KOPT-K1 (cell line): ENCODE results near the gene SCARB1.

Experiments
- H3K27ac ChIP-seq: fragments of 200-600 bp; sonication (generic); 2 replicates; pipeline ENCODE4 v1.5.1; 2016; ENCODE audit warnings: antibody characterized with exemption, mild to moderate bottlenecking, low read depth, low read length; ENCODE audit not compliant: poor library complexity, severe bottlenecking
- H3K36me3 ChIP-seq: fragments of 200-600 bp; sonication (generic); 2 replicates; pipeline ENCODE4 v1.5.1; 2017; ENCODE audit warnings: antibody characterized with exemption, mild to moderate bottlenecking, low read length, moderate library complexity; ENCODE audit not compliant: insufficient read depth
- H3K9me3 ChIP-seq: fragments of 200-600 bp; sonication (generic); 2 replicates; pipeline ENCODE4 v1.5.1; 2017; ENCODE audit warnings: antibody characterized with exemption, low read length, mild to moderate bottlenecking; ENCODE audit not compliant: insufficient read depth, poor library complexity, severe bottlenecking

The SCARB1 gene

GRCh38 chr12:124872068-124872719 is 8.5 kb upstream of the SCARB1 start:
- H3K9me3 ChIP-seq = no peaks in the 10 kb centered on the region
- H3K27ac ChIP-seq = no peak overlapping the region

DNA sequence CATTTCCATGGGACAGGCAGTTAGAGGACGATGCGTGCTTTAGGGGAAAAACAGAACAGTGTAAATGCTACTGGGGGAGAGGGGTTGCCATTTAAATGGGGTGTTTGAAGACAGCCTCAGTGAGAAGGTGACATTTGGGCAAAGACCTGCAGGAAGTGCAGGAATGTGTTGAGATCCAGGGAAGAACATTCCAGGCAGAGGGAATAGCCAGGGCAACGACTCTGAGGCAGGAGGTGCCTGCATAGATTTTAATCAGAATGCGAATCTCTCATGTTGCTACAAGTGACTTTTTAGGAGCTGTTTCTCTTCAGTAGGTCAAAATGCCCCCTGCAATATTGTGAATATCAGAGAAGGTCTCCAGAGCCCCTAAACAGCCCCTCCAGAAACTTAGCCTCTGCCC is 7.6 kb upstream of the SCARB1 start:
- Histone ChIP-seq H3K36me3 (no peaks in the 10 kb centered on the region), H3K9me3 (no peaks in the 10 kb centered on the region), H3K27ac (no peak overlapping the region)

More at GRCh38 chr12:124872068-124872719, 8.5 kb upstream of the SCARB1 start:
- H3K36me3 ChIP-seq = no peaks in the 10 kb centered on the region

- Histone ChIP-seq H3K36me3 (no peaks in the 10 kb centered on the region), H3K9me3 (no peaks in the 10 kb centered on the region), H3K27ac (no peak overlapping the region)
Observed at GRCh38 chr12:124870515-124870914, 6.9 kb upstream of the SCARB1 start.

- Histone ChIP-seq H3K36me3 (no peaks in the 10 kb centered on the region), H3K27ac (no peak overlapping the region), H3K9me3 (no peaks in the 10 kb centered on the region)
Observed at GRCh38 chr12:124869059-124869665, 5.5 kb upstream of the SCARB1 start.

DNA sequence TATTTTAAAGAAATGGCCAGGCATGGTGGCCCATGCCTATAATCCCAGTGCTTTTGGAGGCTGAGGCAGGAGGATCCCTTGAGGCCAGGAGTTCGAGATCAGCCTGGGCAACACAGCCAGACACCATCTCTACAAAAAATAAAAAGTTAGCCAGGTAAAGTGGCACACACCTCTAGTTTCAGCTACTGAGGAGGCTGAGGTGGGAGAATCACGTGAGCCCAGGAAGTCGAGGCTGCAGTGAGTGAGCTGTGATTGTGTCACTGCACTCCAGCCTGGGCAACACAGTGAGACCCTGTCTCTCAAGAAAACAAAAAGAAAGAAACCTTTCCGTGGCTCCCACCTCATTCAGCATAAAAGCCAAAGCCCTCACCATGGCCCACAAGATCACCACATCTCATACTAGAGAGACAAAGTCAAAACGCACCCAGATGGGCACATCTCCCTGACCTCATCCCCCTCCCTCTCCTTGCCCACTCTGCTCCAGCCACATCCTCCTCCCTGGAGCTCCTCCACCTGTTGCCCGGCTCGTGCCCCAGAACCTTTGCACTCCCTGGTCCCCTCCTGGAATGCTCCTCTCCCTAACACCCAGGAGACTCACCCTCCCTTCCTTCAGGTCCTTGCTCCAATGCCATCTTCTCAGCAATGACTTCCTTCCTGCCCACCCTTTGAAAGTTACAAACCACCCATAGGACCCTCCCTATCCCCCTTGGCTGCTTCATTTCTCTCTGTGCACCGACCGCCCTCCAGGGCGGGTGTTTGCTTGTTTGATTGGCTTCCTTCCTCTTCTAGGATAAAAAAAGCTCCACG is 4.8 kb upstream of the SCARB1 start:
- Histone ChIP-seq H3K36me3 (no peaks in the 10 kb centered on the region), H3K9me3 (no peaks in the 10 kb centered on the region), H3K27ac (no peak overlapping the region)

DNA sequence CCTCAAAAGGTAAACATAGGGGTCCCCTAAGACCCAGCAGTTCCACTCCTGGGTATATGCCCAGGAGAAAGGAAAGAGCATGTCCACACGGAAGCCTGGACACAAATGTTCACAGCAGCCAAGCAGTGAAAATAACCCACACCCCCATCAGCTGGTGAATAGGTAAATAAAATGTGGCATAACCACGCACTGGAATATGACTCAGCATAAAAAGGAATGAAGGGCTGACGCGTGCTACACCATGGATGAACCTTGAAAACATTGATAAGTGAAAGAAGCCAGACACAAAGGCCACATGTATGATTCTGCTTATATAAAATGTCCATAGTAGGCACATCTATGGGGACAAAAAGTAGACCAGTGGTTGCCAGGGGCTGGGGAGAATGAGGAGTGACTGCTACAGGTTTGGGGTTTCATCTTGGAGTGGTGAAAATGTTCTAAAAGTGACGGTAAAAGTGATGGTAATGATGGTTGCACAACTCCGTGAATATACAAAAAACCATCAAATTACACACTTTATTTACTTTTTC is 3.8 kb upstream of the SCARB1 start:
- Histone ChIP-seq H3K27ac (peak overlapping the region; percentile 15), H3K36me3 (no peaks in the 10 kb centered on the region), H3K9me3 (no peaks in the 10 kb centered on the region)

GRCh38 chr12:124866883-124867400 is 3.3 kb upstream of the SCARB1 start:
- Histone ChIP-seq H3K27ac (peak overlapping the region; percentile 15), H3K9me3 (no peaks in the 10 kb centered on the region), H3K36me3 (peaks cover 1% of the 10 kb centered on the region; the same call in 1 of the 2 replicates)

- H3K36me3 ChIP-seq = peaks cover 7% of the 10 kb centered on the region; the same call in 1 of the 2 replicates
- H3K9me3 ChIP-seq = no peaks in the 10 kb centered on the region
- H3K27ac ChIP-seq = peak overlapping the region; percentile 15
Observed at GRCh38 chr12:124866195-124866882, 2.7 kb upstream of the SCARB1 start.

GRCh38 chr12:124865728-124866127 is 2.1 kb upstream of the SCARB1 start:
- no peaks in the 10 kb centered on the region for H3K9me3 ChIP-seq
- no peak overlapping the region for H3K27ac ChIP-seq
- H3K36me3 ChIP-seq = peaks cover 8% of the 10 kb centered on the region; the same call in 1 of the 2 replicates

- H3K9me3 ChIP-seq = no peaks in the 10 kb centered on the region
- peaks cover 18% of the 10 kb centered on the region for H3K36me3 ChIP-seq
- peak overlapping the region; percentile 72 for H3K27ac ChIP-seq
Observed at GRCh38 chr12:124864326-124864752, 675 bp upstream of the SCARB1 start.

- peaks cover 24% of the 10 kb centered on the region for H3K36me3 ChIP-seq
- peak overlapping the region; percentile 72 for H3K27ac ChIP-seq
- H3K9me3 ChIP-seq = no peaks in the 10 kb centered on the region
Observed at GRCh38 chr12:124862768-124863415, 772 bp downstream of the SCARB1 start.

DNA sequence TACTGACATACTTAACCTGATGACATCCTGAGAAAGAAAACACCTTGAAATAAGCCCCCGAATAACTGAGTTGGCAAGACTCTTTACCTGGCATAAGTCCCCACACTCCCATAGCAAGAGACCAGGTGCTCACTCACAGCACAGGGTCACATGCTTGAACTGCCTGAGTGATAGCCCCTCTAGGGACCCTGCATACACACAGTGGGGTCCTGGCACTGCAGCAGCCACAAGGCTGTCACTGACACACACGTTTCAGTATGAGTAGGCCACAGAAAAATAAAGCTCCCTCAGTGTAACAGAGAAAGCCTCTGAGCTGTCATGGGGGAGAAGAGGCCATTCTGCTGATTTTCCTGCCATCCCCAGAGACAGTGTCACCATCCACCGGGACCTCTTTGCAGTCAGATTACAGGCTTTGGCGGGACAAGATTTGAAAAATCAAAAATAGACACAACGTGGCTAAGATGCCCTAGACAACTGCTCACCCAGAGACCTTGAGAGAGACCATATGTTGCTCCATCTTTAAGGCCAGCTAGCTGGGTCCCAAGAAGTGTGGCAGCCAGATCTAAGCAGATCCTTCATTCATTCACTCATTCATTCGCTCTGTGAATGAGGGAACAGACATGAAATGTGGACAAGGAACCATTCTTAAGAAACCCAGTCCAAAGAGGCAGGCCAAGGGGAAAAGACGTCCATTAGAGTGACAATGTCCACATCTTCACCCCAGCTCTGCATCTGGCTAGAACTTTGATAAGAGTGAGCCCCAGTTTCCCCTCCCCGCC is 1.6 kb downstream of the SCARB1 start:
- Histone ChIP-seq H3K27ac (no peak overlapping the region), H3K9me3 (no peaks in the 10 kb centered on the region), H3K36me3 (peaks cover 30% of the 10 kb centered on the region)

DNA sequence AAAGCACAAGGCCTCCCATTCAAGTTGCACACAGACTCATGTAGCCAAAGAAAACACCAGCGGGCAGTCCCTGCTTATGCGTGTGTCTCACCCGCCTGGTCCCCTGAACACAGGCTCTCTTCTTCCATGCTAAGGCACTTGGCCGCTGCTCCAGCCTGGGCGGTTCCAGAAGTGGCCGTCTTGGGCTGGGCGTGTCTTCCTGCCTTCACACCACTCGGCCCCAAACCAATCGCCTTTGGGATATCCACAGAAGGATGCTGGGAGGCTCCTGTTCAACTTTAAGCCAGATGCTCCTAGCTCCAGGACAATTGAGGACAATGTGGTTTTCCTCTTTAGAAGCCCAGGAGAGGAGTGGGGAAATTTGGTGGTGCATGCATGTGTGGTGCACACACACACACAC is 2.2 kb downstream of the SCARB1 start:
- no peak overlapping the region for H3K27ac ChIP-seq
- H3K36me3 ChIP-seq = peaks cover 30% of the 10 kb centered on the region

More for the DNA sequence above, 2.2 kb downstream of the SCARB1 start:
- H3K9me3 ChIP-seq = no peaks in the 10 kb centered on the region
